K562 (cell line): Measurements from ENCODE around the gene SDE2. TPM values are rescaled to one million over a fixed set of nuclear protein-coding genes. Genes with fewer than 3 reads are reported as not detected.

Experiments
- ARID1B ChIP-seq: fragments of 450-650 bp; IDR thresholded peaks from 2 replicates; pipeline ENCODE4 v1.6.1; 2016; ENCODE audit warnings: antibody characterized with exemption, mild to moderate bottlenecking, inconsistent platforms
- ATF1 ChIP-seq, 2 experiments: fragments of 450-650 bp in 1 of 2; IDR thresholded peaks; 2 replicates each; pipeline ENCODE4 v1.6.1; 2016; ENCODE audit warnings: missing compliant biosample characterization in 1 of 2, missing genetic modification characterization in 1 of 2
- ATF3 ChIP-seq, 2 experiments: fragments of 450-650 bp in 1 of 2; sonication (generic) in 1 of 2; formaldehyde crosslinking in 1 of 2; IDR thresholded peaks in 1 of 2; conservative IDR thresholded peaks in 1 of 2; 2 replicates each; pipeline versions ENCODE4 v1.6.1 to v1.8.1; 2016 to 2023; ENCODE audit warnings: mild to moderate bottlenecking in 2 of 2, moderate library complexity in 2 of 2, inconsistent platforms in 1 of 2, missing genetic modification reagents in 1 of 2
- CREB1 ChIP-seq, 2 experiments: sonication (generic) in 1 of 2; formaldehyde crosslinking in 1 of 2; IDR thresholded peaks; 2 replicates each; pipeline versions ENCODE4 v1.6.1 to v1.8.0; 2012 to 2022; ENCODE audit warnings: inconsistent platforms in 1 of 2, mild to moderate bottlenecking in 1 of 2, missing genetic modification reagents in 1 of 2, moderate library complexity in 1 of 2
- E2F5 ChIP-seq: sonication (generic); formaldehyde crosslinking; IDR thresholded peaks from 2 replicates; pipeline ENCODE4 v1.8.0; 2022; ENCODE audit warnings: mild to moderate bottlenecking, missing genetic modification reagents
- EZH2 ChIP-seq: IDR thresholded peaks from 2 replicates; pipeline ENCODE4 v1.6.1; 2012; ENCODE audit warnings: low read depth, mild to moderate bottlenecking, inconsistent platforms, low read length, borderline replicate concordance
- HOXB6 ChIP-seq: fragments of 250-450 bp; sonication (Bioruptor Pico); IDR thresholded peaks from 2 replicates; pipeline ENCODE4 v1.5.1; 2022; ENCODE audit warnings: mild to moderate bottlenecking, borderline replicate concordance
- HSF4 ChIP-seq: fragments of 250-450 bp; sonication (Bioruptor Pico); IDR thresholded peaks from 2 replicates; pipeline ENCODE4 v2.1.2; 2022; ENCODE audit warnings: mild to moderate bottlenecking, moderate library complexity, borderline replicate concordance
- KLF1 ChIP-seq: fragments of 450-650 bp; IDR thresholded peaks from 2 replicates; pipeline ENCODE4 v1.6.1; 2016; ENCODE audit warnings: missing genetic modification characterization, missing compliant biosample characterization
- PRMT5 ChIP-seq: sonication (generic); formaldehyde crosslinking; IDR thresholded peaks from 2 replicates; pipeline ENCODE4 v1.5.0; 2020; ENCODE audit warnings: missing genetic modification reagents
- PRPF4 ChIP-seq: fragments of 200-400 bp; formaldehyde crosslinking; IDR thresholded peaks from one replicate; pipeline ENCODE4 v1.6.1; 2017; ENCODE audit warnings: low read length, low read depth, mild to moderate bottlenecking; ENCODE audit not compliant: insufficient read depth, poor library complexity, severe bottlenecking
- SIN3B ChIP-seq: fragments of 450-650 bp; IDR thresholded peaks from 2 replicates; pipeline ENCODE4 v1.6.1; 2017; ENCODE audit warnings: low read depth, mild to moderate bottlenecking, moderate library complexity
- TBL1XR1 ChIP-seq, 2 experiments: IDR thresholded peaks; 2 replicates each; pipeline ENCODE4 v1.6.1; 2012; ENCODE audit warnings: improper control_type of control experiment in 2 of 2, low read length in 2 of 2, mild to moderate bottlenecking in 1 of 2
- TCF15 ChIP-seq: fragments of 250-450 bp; sonication (Bioruptor Pico); IDR thresholded peaks from 2 replicates; pipeline ENCODE4 v1.8.0; 2022; ENCODE audit warnings: moderate library complexity, mild to moderate bottlenecking, inconsistent platforms
- ZBTB34 ChIP-seq: fragments of 250-450 bp; sonication (Bioruptor Pico); IDR thresholded peaks from 2 replicates; pipeline ENCODE4 v1.8.0; 2021; ENCODE audit warnings: mild to moderate bottlenecking, moderate library complexity
- ZBTB7A ChIP-seq: IDR thresholded peaks from 2 replicates; pipeline ENCODE4 v1.6.1; 2011; ENCODE audit warnings: low read depth, mild to moderate bottlenecking, low read length, moderate library complexity, borderline replicate concordance; ENCODE audit not compliant: control insufficient read depth
- ZKSCAN1 ChIP-seq: fragments of 150-350 bp; IDR thresholded peaks from 2 replicates; pipeline ENCODE4 v1.6.1; 2016; ENCODE audit warnings: low read depth, low read length
- ZNF384 ChIP-seq: IDR thresholded peaks from 2 replicates; pipeline ENCODE4 v1.6.1; 2012; ENCODE audit warnings: low read depth, low read length, improper control_type of control experiment
- polyA plus RNA-seq, 8 experiments: library from polyadenylated mRNA; depleted of rRNA in 4 of 8; stranded (reverse) in 5 of 8; unstranded in 3 of 8; fragments of >200 nt; fragmentation: Nextera tagmentation in 2 of 8; fragmentation: Illumina TruSeq in 1 of 8; extraction: Ambion mirVana in 2 of 8; extraction: Trizol in 1 of 8; gene quantifications; 2 replicates each; pipeline versions ENCODE4 v1.2.1 to v1.2.3, GENCODE V29; 2011 to 2014; ENCODE audit warnings: inconsistent platforms in 1 of 8, missing spikeins in 1 of 8
- total RNA-seq, 7 experiments: library from RNA; depleted of rRNA in 6 of 7; stranded (reverse); fragments of >200 nt in 6 of 7; fragmentation: Illumina TruSeq in 2 of 7; extraction: Trizol in 2 of 7; gene quantifications; 2 replicates each; pipeline versions ENCODE4 v1.2.1 to v1.2.3, GENCODE V29; 2011 to 2021; ENCODE audit warnings: low replicate concordance in 1 of 7
- TF ChIP-seq, protein P1 (sequence below): fragments of 250-450 bp; sonication (Bioruptor Pico); IDR thresholded peaks from 2 replicates; pipeline ENCODE4 v1.4.0; 2020; ENCODE audit warnings: mild to moderate bottlenecking, moderate library complexity

Gene SDE2
- total and polyA plus RNA-seq, 9 of the 15 experiments (the other 6 are each of a cell fraction or from before 2014, with no cell fraction given) = 14.3 to 62.3 (median 46.0) TPM

DNA sequence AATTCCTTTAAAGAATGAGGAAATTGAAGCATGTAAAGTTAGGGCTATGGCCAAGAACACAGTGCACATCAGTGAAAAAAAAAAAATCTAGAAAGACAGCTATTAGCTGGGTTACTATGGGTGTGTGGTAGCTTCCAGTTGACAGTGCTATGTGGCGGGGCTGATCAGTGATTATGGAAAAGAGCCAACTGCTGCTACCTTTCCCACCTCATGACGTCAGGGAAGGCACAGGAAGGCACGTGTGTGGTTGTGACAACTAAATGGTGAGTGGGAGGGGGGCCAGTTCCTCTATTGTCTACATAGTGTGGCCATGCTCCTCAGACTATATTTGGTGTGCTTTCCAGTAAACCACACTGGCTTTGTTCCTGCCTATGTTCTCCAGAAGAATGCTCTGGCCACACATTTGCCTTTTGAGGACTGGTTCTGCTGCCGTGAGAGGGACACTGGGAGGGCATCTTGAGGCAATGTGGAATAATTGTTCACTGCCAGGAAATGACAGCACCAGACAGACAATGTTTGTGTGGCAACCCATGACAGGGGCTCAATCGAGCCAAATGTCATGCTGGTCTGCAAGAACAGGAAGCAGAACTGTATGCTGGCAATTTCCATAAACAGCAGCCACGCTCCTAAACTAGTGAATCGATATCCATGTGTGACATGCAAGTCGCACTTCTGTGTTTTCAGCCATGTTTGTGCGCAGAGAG is 3.0 kb upstream of the SDE2 start (continued):
- no peak for TF ChIP-seq ZBTB34
- peak; percentile 69 for TF ChIP-seq ATF3 (IDR thresholded peaks at IDR 0.05)
- TF ChIP-seq ATF3 (CRISPR knock-in tag; conservative IDR thresholded peaks at IDR 0.05) = peak; percentile 58; the same call in 1 of the 2 replicates
- TF ChIP-seq SIN3B = no peak
- no peak for TF ChIP-seq KLF1
- TF ChIP-seq HSF4 = 0 out of 2 replicates have a peak, but pooled peaks have one; percentile 8
- peak; percentile 51; the same call in 1 of the 2 replicates for TF ChIP-seq ZNF384
- 0 out of 4 replicates have a peak, but pooled peaks of 1 of the 2 experiments have one; percentile 11 for TF ChIP-seq TBL1XR1 (IDR thresholded peaks at IDR 0.05; ENCODE audit: low read length in 2 of 2)
- 0 out of 2 replicates have a peak, but pooled peaks have one; percentile 11 for TF ChIP-seq ZBTB7A
- TF ChIP-seq ZKSCAN1 = peak; percentile 33; the same call in 1 of the 2 replicates
- 0 out of 2 replicates have a peak, but pooled peaks have one; percentile 31 for TF ChIP-seq E2F5 (CRISPR knock-in tag)
- peak; percentile 84 for TF ChIP-seq CREB1 (IDR thresholded peaks at IDR 0.05)
- peak; percentile 87 for TF ChIP-seq CREB1 (CRISPR knock-in tag; IDR thresholded peaks at IDR 0.05)
- TF ChIP-seq ARID1B = peak; percentile 7; the same call in 1 of the 2 replicates
- TF ChIP-seq PRPF4 = no peak
- TF ChIP-seq, protein P1, sequence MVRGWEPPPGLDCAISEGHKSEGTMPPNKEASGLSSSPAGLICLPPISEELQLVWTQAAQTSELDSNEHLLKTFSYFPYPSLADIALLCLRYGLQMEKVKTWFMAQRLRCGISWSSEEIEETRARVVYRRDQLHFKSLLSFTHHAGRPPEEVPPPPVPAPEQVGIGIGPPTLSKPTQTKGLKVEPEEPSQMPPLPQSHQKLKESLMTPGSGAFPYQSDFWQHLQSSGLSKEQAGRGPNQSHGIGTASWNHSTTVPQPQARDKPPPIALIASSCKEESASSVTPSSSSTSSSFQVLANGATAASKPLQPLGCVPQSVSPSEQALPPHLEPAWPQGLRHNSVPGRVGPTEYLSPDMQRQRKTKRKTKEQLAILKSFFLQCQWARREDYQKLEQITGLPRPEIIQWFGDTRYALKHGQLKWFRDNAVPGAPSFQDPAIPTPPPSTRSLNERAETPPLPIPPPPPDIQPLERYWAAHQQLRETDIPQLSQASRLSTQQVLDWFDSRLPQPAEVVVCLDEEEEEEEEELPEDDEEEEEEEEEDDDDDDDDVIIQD (CRISPR knock-in tag) = peak; percentile 45; the same call in 1 of the 2 replicates
- no peak for TF ChIP-seq ATF1 (CRISPR knock-in tag; IDR thresholded peaks at IDR 0.05)
- peak; percentile 87 for TF ChIP-seq ATF1 (tag; IDR thresholded peaks at IDR 0.05)
- TF ChIP-seq HOXB6 (CRISPR knock-in tag) = no peak
- no peak for TF ChIP-seq EZH2
- no peak for TF ChIP-seq TCF15
- TF ChIP-seq PRMT5 (CRISPR knock-in tag) = no peak
